Vagina (tissue), 2 donors: Measurements from ENCODE around the gene TMA16. TPM values are rescaled to one million over a fixed set of nuclear protein-coding genes. Genes with fewer than 3 reads are reported as not detected.
"Not testable (repeated sequence)": the region's sequence is repeated elsewhere in the genome, so short reads cannot be mapped to it uniquely, and the experiment has no call there.

Experiments
- DNase-seq, 2 donors: peaks; one replicate each; pipeline ENCODE4 v3.0.0-alpha.2; 2017; ENCODE audit errors: extremely low spot score in 2 of 2
- H3K27ac ChIP-seq: fragments of 200-600 bp; sonication (generic); one replicate; pipeline ENCODE4 v1.5.1; 2019
- H3K27me3 ChIP-seq: fragments of 200-600 bp; sonication (generic); one replicate; pipeline ENCODE4 v1.5.1; 2019
- H3K36me3 ChIP-seq, 2 donors: fragments of 200-600 bp; sonication (generic); one replicate each; pipeline ENCODE4 v1.5.1; 2017 to 2019
- H3K4me1 ChIP-seq: fragments of 200-600 bp; sonication (generic); one replicate; pipeline ENCODE4 v1.5.1; 2019
- H3K4me3 ChIP-seq, 2 donors: fragments of 200-600 bp; sonication (generic); 1 replicate in 1 of 2; 2 replicates in 1 of 2; pipeline ENCODE4 v1.5.1; 2016 to 2019
- H3K9me3 ChIP-seq: fragments of 200-600 bp; sonication (generic); one replicate; pipeline ENCODE4 v1.5.1; 2019
- CTCF ChIP-seq, 3 experiments: fragments of 450-650 bp in 2 of 3; fragments of 200-600 bp in 1 of 3; sonication (generic) in 1 of 3; IDR thresholded peaks; one replicate each; pipeline ENCODE4 v1.5.1; 2017 to 2019; ENCODE audit warnings: antibody characterized with exemption in 3 of 3, mild to moderate bottlenecking in 2 of 3, moderate library complexity in 2 of 3
- POLR2A ChIP-seq, 2 donors: fragments of 450-650 bp; IDR thresholded peaks; one replicate each; pipeline ENCODE4 v1.6.1; 2017; ENCODE audit warnings: antibody characterized with exemption in 2 of 2, mild to moderate bottlenecking in 2 of 2, moderate library complexity in 2 of 2
- POLR2AphosphoS5 ChIP-seq, 2 donors: sonication (generic); formaldehyde crosslinking; IDR thresholded peaks; one replicate each; pipeline ENCODE4 v1.9.0; 2017; ENCODE audit warnings: antibody characterized with exemption in 2 of 2, mild to moderate bottlenecking in 2 of 2, low read depth in 1 of 2; ENCODE audit not compliant: insufficient read depth in 1 of 2
- intact Hi-C: fragments of 100-400 bp; cut with DNase I; formaldehyde crosslinking; loops from one replicate; pipeline ENCODE4 v1.15.1; 2023
- total RNA-seq: library from RNA; depleted of rRNA; stranded (reverse); fragments of >200 nt; gene quantifications from one replicate; pipeline ENCODE4 v1.2.3, GENCODE V29; 2016

TMA16 gene
- total RNA-seq, 1 donor from 2014 or later = 35.8 TPM

GRCh38 chr4:163534056-163534455 lies 39.6 kb downstream of the TMA16 start:
- TF ChIP-seq POLR2A (IDR thresholded peaks at IDR 0.05) (no peak), POLR2AphosphoS5 (IDR thresholded peaks at IDR 0.05; ENCODE audit: insufficient read depth in 1 of 2, low read depth in 1 of 2) (no peak), CTCF (IDR thresholded peaks at IDR 0.05) (no peak)
- H3K27me3 ChIP-seq = no peaks in the 10 kb centered on the region
- no peak overlapping the region for H3K4me3 ChIP-seq
- no peaks in the 10 kb centered on the region for H3K9me3 ChIP-seq
- intact Hi-C loops = no loop called here
- peaks cover 0 to 11% of the 10 kb centered on the region in 2 donors for H3K36me3 ChIP-seq
- H3K27ac ChIP-seq = no peak overlapping the region
- no peak for DNase-seq
- H3K4me1 ChIP-seq = no peaks in the 10 kb centered on the region

GRCh38 chr4:163535657-163536056 lies 41.2 kb downstream of the TMA16 start:
- intact Hi-C loops = no loop called here
- Histone ChIP-seq H3K27me3 (no peaks in the 10 kb centered on the region), H3K4me1 (no peaks in the 10 kb centered on the region), H3K4me3 (no peak overlapping the region), H3K27ac (no peak overlapping the region), H3K36me3 (no peaks in the 10 kb centered on the region), H3K9me3 (no peaks in the 10 kb centered on the region)
- no peak for DNase-seq
- TF ChIP-seq CTCF (IDR thresholded peaks at IDR 0.05) = no peak
- TF ChIP-seq POLR2A (IDR thresholded peaks at IDR 0.05) = no peak
- no peak for TF ChIP-seq POLR2AphosphoS5 (IDR thresholded peaks at IDR 0.05; ENCODE audit: insufficient read depth in 1 of 2, low read depth in 1 of 2)

- Histone ChIP-seq H3K36me3 (no peaks in the 10 kb centered on the region), H3K4me1 (no peaks in the 10 kb centered on the region), H3K4me3 (no peak overlapping the region), H3K27ac (no peak overlapping the region), H3K9me3 (no peaks in the 10 kb centered on the region), H3K27me3 (no peaks in the 10 kb centered on the region)
- TF ChIP-seq POLR2A (IDR thresholded peaks at IDR 0.05) = no peak
- TF ChIP-seq CTCF (IDR thresholded peaks at IDR 0.05) = no peak
- TF ChIP-seq POLR2AphosphoS5 (IDR thresholded peaks at IDR 0.05; ENCODE audit: insufficient read depth in 1 of 2, low read depth in 1 of 2) = no peak
- intact Hi-C loops = no loop called here
- no peak for DNase-seq
Observed at GRCh38 chr4:163536091-163536490, 41.6 kb downstream of the TMA16 start.

GRCh38 chr4:163537114-163537513 lies 42.6 kb downstream of the TMA16 start:
- no peaks in the 10 kb centered on the region for H3K36me3 ChIP-seq
- no peak for DNase-seq
- H3K27me3 ChIP-seq = no peaks in the 10 kb centered on the region
- no peaks in the 10 kb centered on the region for H3K9me3 ChIP-seq
- TF ChIP-seq POLR2A (IDR thresholded peaks at IDR 0.05) (no peak), POLR2AphosphoS5 (IDR thresholded peaks at IDR 0.05; ENCODE audit: insufficient read depth in 1 of 2, low read depth in 1 of 2) (no peak), CTCF (IDR thresholded peaks at IDR 0.05) (no peak)
- no peak overlapping the region for H3K4me3 ChIP-seq
- intact Hi-C loops = no loop called here
- H3K27ac ChIP-seq = no peak overlapping the region
- no peaks in the 10 kb centered on the region for H3K4me1 ChIP-seq

GRCh38 chr4:163538820-163539219 lies 44.3 kb downstream of the TMA16 start:
- DNase-seq, H3K27ac ChIP-seq, H3K27me3 ChIP-seq, H3K9me3 ChIP-seq, H3K36me3 ChIP-seq, H3K4me1 ChIP-seq, H3K4me3 ChIP-seq, intact Hi-C loops: not testable (repeated sequence)

GRCh38 chr4:163540448-163540847 lies 46.0 kb downstream of the TMA16 start:
- intact Hi-C loops = no loop called here
- peaks cover 6% of the 10 kb centered on the region for H3K4me1 ChIP-seq
- TF ChIP-seq POLR2A (IDR thresholded peaks at IDR 0.05) (no peak), POLR2AphosphoS5 (IDR thresholded peaks at IDR 0.05; ENCODE audit: insufficient read depth in 1 of 2, low read depth in 1 of 2) (no peak), CTCF (IDR thresholded peaks at IDR 0.05) (no peak)

More at GRCh38 chr4:163540448-163540847, 46.0 kb downstream of the TMA16 start:
- H3K36me3 ChIP-seq = no peaks in the 10 kb centered on the region
- no peaks in the 10 kb centered on the region for H3K27me3 ChIP-seq
- no peak overlapping the region for H3K27ac ChIP-seq
- no peak overlapping the region for H3K4me3 ChIP-seq
- no peaks in the 10 kb centered on the region for H3K9me3 ChIP-seq
- DNase-seq = no peak
